ENCODE data around the gene DAO.

DAO gene

GRCh38 chr12:108906971-108907370 lies 27.1 kb downstream of the DAO start:
- no peak for TF ChIP-seq CTCF (IDR thresholded peaks at IDR 0.05; ENCODE audit: insufficient read depth, low read depth, low read length, missing control alignments)
- H3K4me3 ChIP-seq (ENCODE audit: low read length): no peak overlapping the region
- DNase-seq (ENCODE audit: low read depth): no peak

- no peak for TF ChIP-seq CTCF (IDR thresholded peaks at IDR 0.05; ENCODE audit: insufficient read depth, low read depth, low read length, missing control alignments)
Measured at GRCh38 chr12:108907839-108908351, 28.0 kb downstream of the DAO start.

GRCh38 chr12:108910336-108910735 lies 30.4 kb downstream of the DAO start:
- TF ChIP-seq CTCF (IDR thresholded peaks at IDR 0.05; ENCODE audit: insufficient read depth, low read depth, low read length, missing control alignments): no peak
- no peak overlapping the region for H3K4me3 ChIP-seq (ENCODE audit: low read length)
- DNase-seq (ENCODE audit: low read depth): no peak

More at GRCh38 chr12:108907839-108908351, 28.0 kb downstream of the DAO start:
- DNase-seq (ENCODE audit: low read depth): peak; percentile 51
- no peak overlapping the region for H3K4me3 ChIP-seq (ENCODE audit: low read length)

GRCh38 chr12:108911915-108912314 lies 32.0 kb downstream of the DAO start:
- DNase-seq (ENCODE audit: low read depth): peak; percentile 61
- H3K4me3 ChIP-seq (ENCODE audit: low read length): no peak overlapping the region
- no peak for TF ChIP-seq CTCF (IDR thresholded peaks at IDR 0.05; ENCODE audit: insufficient read depth, low read depth, low read length, missing control alignments)

GRCh38 chr12:108912361-108912760 lies 32.5 kb downstream of the DAO start:
- no peak for TF ChIP-seq CTCF (IDR thresholded peaks at IDR 0.05; ENCODE audit: insufficient read depth, low read depth, low read length, missing control alignments)
- DNase-seq (ENCODE audit: low read depth): no peak
- H3K4me3 ChIP-seq (ENCODE audit: low read length): no peak overlapping the region

GRCh38 chr12:108914121-108914531 lies 34.2 kb downstream of the DAO start:
- no peak for TF ChIP-seq CTCF (IDR thresholded peaks at IDR 0.05; ENCODE audit: insufficient read depth, low read depth, low read length, missing control alignments)
- no peak overlapping the region for H3K4me3 ChIP-seq (ENCODE audit: low read length)
- no peak for DNase-seq (ENCODE audit: low read depth)

GRCh38 chr12:108915632-108916133 lies 35.8 kb downstream of the DAO start:
- DNase-seq (ENCODE audit: low read depth): no peak
- H3K4me3 ChIP-seq (ENCODE audit: low read length): no peak overlapping the region
- no peak for TF ChIP-seq CTCF (IDR thresholded peaks at IDR 0.05; ENCODE audit: insufficient read depth, low read depth, low read length, missing control alignments)

All from epithelial cell of esophagus (primary cell).